Thyroid gland (tissue), 4 donors: ENCODE data around the gene RAN.

Experiments
- POLR2A ChIP-seq, 2 donors: fragments of 450-650 bp; IDR thresholded peaks; one replicate each; pipeline ENCODE4 v1.6.1; 2017; ENCODE audit warnings: antibody characterized with exemption in 2 of 2, mild to moderate bottlenecking in 2 of 2, moderate library complexity in 1 of 2
- TF ChIP-seq, protein P1 (sequence below), 6 experiments: fragments of 200-600 bp in 3 of 6; fragments of 450-650 bp in 3 of 6; sonication (generic) in 3 of 6; IDR thresholded peaks; one replicate each; pipeline ENCODE4 v1.5.1; 2016 to 2019; ENCODE audit warnings: antibody characterized with exemption in 6 of 6, mild to moderate bottlenecking in 2 of 6, inconsistent platforms in 1 of 6, moderate library complexity in 1 of 6

DNA sequence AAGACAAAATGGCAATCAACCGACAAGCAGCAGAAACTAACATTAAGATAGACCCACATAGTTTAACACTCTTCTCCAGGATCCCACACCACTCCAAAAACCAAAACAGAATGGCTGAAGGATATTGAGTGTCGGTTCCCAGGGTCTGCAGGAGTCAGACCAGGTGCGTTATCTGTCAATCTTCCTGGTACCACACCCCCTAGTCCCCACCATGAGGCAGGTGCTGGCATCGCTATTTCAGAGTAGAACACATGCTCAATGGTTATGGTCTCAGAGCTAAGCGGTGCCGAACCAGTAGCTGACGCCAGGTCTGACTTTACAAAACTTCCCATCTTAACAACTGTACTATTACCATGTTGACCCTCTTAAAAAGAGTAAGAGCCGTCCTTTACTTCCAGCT is 43.0 kb upstream of the RAN start:
- no peak for TF ChIP-seq POLR2A (IDR thresholded peaks at IDR 0.05)
- TF ChIP-seq, protein P1, sequence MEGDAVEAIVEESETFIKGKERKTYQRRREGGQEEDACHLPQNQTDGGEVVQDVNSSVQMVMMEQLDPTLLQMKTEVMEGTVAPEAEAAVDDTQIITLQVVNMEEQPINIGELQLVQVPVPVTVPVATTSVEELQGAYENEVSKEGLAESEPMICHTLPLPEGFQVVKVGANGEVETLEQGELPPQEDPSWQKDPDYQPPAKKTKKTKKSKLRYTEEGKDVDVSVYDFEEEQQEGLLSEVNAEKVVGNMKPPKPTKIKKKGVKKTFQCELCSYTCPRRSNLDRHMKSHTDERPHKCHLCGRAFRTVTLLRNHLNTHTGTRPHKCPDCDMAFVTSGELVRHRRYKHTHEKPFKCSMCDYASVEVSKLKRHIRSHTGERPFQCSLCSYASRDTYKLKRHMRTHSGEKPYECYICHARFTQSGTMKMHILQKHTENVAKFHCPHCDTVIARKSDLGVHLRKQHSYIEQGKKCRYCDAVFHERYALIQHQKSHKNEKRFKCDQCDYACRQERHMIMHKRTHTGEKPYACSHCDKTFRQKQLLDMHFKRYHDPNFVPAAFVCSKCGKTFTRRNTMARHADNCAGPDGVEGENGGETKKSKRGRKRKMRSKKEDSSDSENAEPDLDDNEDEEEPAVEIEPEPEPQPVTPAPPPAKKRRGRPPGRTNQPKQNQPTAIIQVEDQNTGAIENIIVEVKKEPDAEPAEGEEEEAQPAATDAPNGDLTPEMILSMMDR (IDR thresholded peaks at IDR 0.05) = no peak
